Esophagus muscularis mucosa (tissue), 4 donors: ENCODE results near the gene DACH1. TPM values are rescaled to one million over a fixed set of nuclear protein-coding genes. Genes with fewer than 3 reads are reported as not detected.
"Not testable (repeated sequence)": the region's sequence is repeated elsewhere in the genome, so short reads cannot be mapped to it uniquely, and the experiment has no call there.

Experiments used
- DNase-seq: peaks from one replicate; pipeline ENCODE4 v3.0.0-alpha.2; 2017; ENCODE audit errors: extremely low spot score
- H3K27ac ChIP-seq, 4 donors: fragments of 200-600 bp; sonication (generic); replicated peaks in 1 of 4; 1 replicate in 3 of 4; 2 replicates in 1 of 4; pipeline ENCODE4 v1.5.1; 2016 to 2019; ENCODE audit warnings: mild to moderate bottlenecking in 1 of 4
- H3K27me3 ChIP-seq, 4 donors: fragments of 200-600 bp; sonication (generic); one replicate each; pipeline versions ENCODE4 v1.5.1 to v1.6.0; 2016 to 2019
- H3K36me3 ChIP-seq, 4 donors: fragments of 200-600 bp; sonication (generic); one replicate each; pipeline ENCODE4 v1.5.1; 2016 to 2019
- H3K4me1 ChIP-seq, 4 donors: fragments of 200-600 bp; sonication (generic); one replicate each; pipeline ENCODE4 v1.5.1; 2016 to 2019
- H3K4me3 ChIP-seq, 4 donors: fragments of 200-600 bp; sonication (generic); 1 replicate in 2 of 4; 2 replicates in 2 of 4; pipeline ENCODE4 v1.5.1; 2016 to 2019; ENCODE audit warnings: mild to moderate bottlenecking in 4 of 4, moderate library complexity in 1 of 4
- H3K9me3 ChIP-seq, 4 donors: fragments of 200-600 bp; sonication (generic); 1 replicate in 3 of 4; 2 replicates in 1 of 4; pipeline ENCODE4 v1.5.1; 2016 to 2019
- EP300 ChIP-seq: sonication (generic); formaldehyde crosslinking; IDR thresholded peaks from one replicate; pipeline ENCODE4 v1.6.1; 2017; ENCODE audit warnings: antibody characterized with exemption
- POLR2A ChIP-seq: fragments of 450-650 bp; IDR thresholded peaks from one replicate; pipeline ENCODE4 v1.6.1; 2017; ENCODE audit warnings: antibody characterized with exemption, moderate library complexity, mild to moderate bottlenecking, low read depth
- POLR2AphosphoS5 ChIP-seq, 2 donors: sonication (generic); formaldehyde crosslinking; IDR thresholded peaks; one replicate each; pipeline ENCODE4 v1.6.1; 2017; ENCODE audit warnings: antibody characterized with exemption in 2 of 2
- WGBS: methylation state at CpG from one replicate; pipeline ENCODE4 v1.1.5; 2018; 5-methylcytosine and 5-hydroxymethylcytosine counted together
- intact Hi-C: fragments of 100-400 bp; cut with DNase I; formaldehyde crosslinking; loops from one replicate; pipeline ENCODE4 v1.15.1; 2023
- total RNA-seq, 4 donors: library from RNA; depleted of rRNA; stranded (reverse); fragments of >200 nt; gene quantifications; one replicate each; pipeline versions ENCODE4 v1.1.0 to v1.2.1, GENCODE V29; 2016
- TF ChIP-seq, protein P1 (sequence below), 3 experiments: fragments of 200-600 bp in 2 of 3; fragments of 450-650 bp in 1 of 3; sonication (generic) in 2 of 3; IDR thresholded peaks; one replicate each; pipeline ENCODE4 v1.5.1; 2017 to 2019; ENCODE audit warnings: antibody characterized with exemption in 3 of 3, mild to moderate bottlenecking in 2 of 3, moderate library complexity in 1 of 3

DACH1 gene
- total RNA-seq, 4 donors from 2014 or later: 1.2 to 2.0 (median 1.5) TPM

DNA sequence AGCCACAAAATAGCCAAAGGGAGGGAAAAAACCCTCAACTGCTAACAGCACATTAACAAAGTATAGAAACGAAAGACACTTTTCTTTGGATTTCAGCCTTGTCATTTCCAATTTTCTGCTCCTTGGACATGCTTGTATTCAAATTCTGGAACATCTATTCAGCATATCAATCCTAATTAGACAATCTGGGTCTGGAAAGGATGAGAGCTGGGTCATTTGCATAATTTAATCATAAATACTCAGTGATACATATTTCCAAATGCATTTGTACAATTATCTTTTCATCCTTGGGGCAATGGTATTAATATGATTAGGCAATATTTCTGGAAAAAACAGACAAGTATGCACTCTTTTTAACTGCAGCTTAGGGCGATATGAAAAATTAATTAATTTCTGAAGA is 14.3 kb downstream of the DACH1 start:
- no peak overlapping the region for H3K4me3 ChIP-seq
- TF ChIP-seq POLR2A (no peak), POLR2AphosphoS5 (IDR thresholded peaks at IDR 0.05) (no peak)
- TF ChIP-seq, protein P1, sequence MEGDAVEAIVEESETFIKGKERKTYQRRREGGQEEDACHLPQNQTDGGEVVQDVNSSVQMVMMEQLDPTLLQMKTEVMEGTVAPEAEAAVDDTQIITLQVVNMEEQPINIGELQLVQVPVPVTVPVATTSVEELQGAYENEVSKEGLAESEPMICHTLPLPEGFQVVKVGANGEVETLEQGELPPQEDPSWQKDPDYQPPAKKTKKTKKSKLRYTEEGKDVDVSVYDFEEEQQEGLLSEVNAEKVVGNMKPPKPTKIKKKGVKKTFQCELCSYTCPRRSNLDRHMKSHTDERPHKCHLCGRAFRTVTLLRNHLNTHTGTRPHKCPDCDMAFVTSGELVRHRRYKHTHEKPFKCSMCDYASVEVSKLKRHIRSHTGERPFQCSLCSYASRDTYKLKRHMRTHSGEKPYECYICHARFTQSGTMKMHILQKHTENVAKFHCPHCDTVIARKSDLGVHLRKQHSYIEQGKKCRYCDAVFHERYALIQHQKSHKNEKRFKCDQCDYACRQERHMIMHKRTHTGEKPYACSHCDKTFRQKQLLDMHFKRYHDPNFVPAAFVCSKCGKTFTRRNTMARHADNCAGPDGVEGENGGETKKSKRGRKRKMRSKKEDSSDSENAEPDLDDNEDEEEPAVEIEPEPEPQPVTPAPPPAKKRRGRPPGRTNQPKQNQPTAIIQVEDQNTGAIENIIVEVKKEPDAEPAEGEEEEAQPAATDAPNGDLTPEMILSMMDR (IDR thresholded peaks at IDR 0.05): no peak
- H3K9me3 ChIP-seq: no peaks in the 10 kb centered on the region
- intact Hi-C loops: no loop called here
- WGBS: 88% methylated on average over 2 of the region's 2 CpGs
- no peaks in the 10 kb centered on the region for H3K36me3 ChIP-seq
- H3K4me1 ChIP-seq: no peaks in the 10 kb centered on the region
- no peak for DNase-seq
- H3K27me3 ChIP-seq: no peaks in the 10 kb centered on the region
- H3K27ac ChIP-seq: no peak overlapping the region

DNA sequence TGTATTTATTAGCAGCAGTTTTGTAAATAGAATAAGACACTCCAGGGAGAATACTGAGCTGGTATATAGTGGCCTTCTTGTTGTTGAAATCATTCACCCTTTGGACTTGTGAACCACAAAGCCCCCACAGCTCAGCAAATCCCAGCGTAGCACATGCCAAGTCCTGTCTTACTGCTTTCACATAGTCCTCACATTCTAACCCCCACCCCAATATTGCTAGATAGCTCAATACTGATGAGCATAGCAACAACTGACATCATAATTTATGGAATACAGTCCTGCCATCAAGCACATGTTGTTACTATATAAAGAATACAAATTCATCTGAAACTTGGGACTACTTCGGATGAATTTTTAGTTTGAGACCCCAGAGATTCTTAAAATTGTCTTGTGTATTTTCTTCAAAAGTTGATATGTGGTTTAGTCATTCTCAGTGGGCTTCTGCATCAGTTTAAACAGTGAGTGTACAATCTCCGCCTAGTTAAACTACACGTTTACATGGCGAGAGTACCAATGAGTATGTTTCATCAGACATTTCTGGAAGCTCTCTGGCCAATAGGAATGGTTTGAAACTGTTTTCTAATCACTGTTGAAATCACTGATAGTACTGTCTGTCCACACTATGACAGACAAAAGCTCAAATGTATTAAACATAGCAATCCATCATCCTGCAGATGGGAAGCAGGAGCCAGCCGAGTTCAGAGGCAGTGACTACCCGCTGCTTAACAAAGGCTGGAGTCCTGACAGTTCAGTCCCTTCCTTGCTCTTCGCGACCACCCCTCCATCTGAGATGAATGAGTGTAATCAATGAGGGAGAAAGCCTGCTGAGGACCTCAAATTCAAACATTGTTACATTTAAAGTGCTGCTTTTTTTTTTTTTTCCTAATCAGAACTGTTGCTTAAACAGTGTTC is 15.2 kb downstream of the DACH1 start:
- H3K27me3 ChIP-seq: no peaks in the 10 kb centered on the region
- H3K4me1 ChIP-seq: no peaks in the 10 kb centered on the region
- H3K9me3 ChIP-seq: no peaks in the 10 kb centered on the region
- intact Hi-C loops: no loop called here
- H3K36me3 ChIP-seq: no peaks in the 10 kb centered on the region
- WGBS: 78% methylated on average over 9 of the region's 9 CpGs
- TF ChIP-seq POLR2A (no peak), POLR2AphosphoS5 (IDR thresholded peaks at IDR 0.05) (no peak), EP300 (no peak)
- TF ChIP-seq, protein P1 (IDR thresholded peaks at IDR 0.05): no peak
- H3K27ac ChIP-seq: no peak overlapping the region
- no peak overlapping the region for H3K4me3 ChIP-seq
- no peak for DNase-seq

DNA sequence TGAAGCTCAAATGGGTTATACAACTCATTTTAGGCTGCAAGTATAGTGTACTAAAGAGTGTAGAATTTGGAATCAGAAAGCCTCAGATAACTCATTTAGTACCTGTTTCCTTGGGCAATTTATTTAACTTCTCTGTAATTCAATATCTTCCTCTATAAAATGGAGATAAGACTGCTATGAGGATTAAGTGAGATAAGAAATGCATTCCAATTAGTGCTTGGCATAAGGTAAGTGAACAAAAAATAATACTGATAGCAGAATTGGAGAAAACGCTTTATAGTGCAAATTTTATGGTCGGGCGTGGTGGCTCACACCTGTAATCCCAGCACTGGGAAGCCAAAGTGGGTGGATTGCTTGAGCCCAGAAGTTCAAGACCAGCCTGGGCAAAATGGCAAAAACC is 25.0 kb downstream of the DACH1 start:
- H3K27me3 ChIP-seq: no peaks in the 10 kb centered on the region
- no peak for TF ChIP-seq POLR2A
- TF ChIP-seq, protein P1 (IDR thresholded peaks at IDR 0.05): no peak
- no peak for TF ChIP-seq EP300
- TF ChIP-seq POLR2AphosphoS5 (IDR thresholded peaks at IDR 0.05): no peak
- H3K27ac ChIP-seq: no peak overlapping the region
- WGBS: 95% methylated on average over 3 of the region's 3 CpGs
- H3K9me3 ChIP-seq: no peaks in the 10 kb centered on the region
- H3K4me1 ChIP-seq: no peaks in the 10 kb centered on the region
- intact Hi-C loops: no loop called here
- no peak overlapping the region for H3K4me3 ChIP-seq
- no peaks in the 10 kb centered on the region for H3K36me3 ChIP-seq
- DNase-seq: no peak

GRCh38 chr13:71838842-71839241 is 28.2 kb downstream of the DACH1 start:
- H3K36me3 ChIP-seq: no peaks in the 10 kb centered on the region
- 60% methylated on average over 2 of the region's 2 CpGs for WGBS
- no peak overlapping the region for H3K4me3 ChIP-seq
- no peak overlapping the region for H3K27ac ChIP-seq
- no peaks in the 10 kb centered on the region for H3K27me3 ChIP-seq
- no peak for DNase-seq
- TF ChIP-seq POLR2A (no peak), POLR2AphosphoS5 (IDR thresholded peaks at IDR 0.05) (no peak), EP300 (no peak)
- TF ChIP-seq, protein P1 (IDR thresholded peaks at IDR 0.05): no peak
- intact Hi-C loops: no loop called here
- no peaks in the 10 kb centered on the region for H3K4me1 ChIP-seq
- H3K9me3 ChIP-seq: no peaks in the 10 kb centered on the region

DNA sequence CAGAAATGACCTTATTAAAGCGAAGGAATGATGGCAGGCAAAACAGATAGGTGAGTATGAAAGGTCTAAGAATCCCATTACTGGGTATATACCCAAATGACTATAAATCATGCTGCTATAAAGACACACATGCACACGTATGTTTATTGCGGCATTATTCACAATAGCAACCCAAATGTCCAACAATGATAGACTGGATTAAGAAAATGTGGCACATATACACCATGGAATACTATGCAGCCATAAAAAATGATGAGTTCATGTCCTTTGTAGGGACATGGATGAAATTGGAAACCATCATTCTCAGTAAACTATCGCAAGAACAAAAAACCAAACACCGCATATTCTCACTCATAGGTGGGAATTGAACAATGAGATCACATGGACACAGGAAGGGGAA is 29.4 kb downstream of the DACH1 start:
- H3K9me3 ChIP-seq, H3K27ac ChIP-seq, DNase-seq, H3K4me1 ChIP-seq, H3K36me3 ChIP-seq, intact Hi-C loops, H3K4me3 ChIP-seq, H3K27me3 ChIP-seq: not testable (repeated sequence)
- WGBS: 94% methylated on average over 3 of the region's 5 CpGs
